ENCODE data around the gene SLC25A45. TPM values are rescaled to one million over a fixed set of nuclear protein-coding genes. Genes with fewer than 3 reads are reported as not detected.

Gene SLC25A45
- polyA plus RNA-seq, 1 donor (not counting 4 experiments of a cell fraction or from before 2014, with no cell fraction given): 0.20 TPM

GRCh38 chr11:65378928-65379638 is 3.4 kb downstream of the SLC25A45 start:
- Histone ChIP-seq H3K4me3 (ENCODE audit: control insufficient read depth in 2 of 3, extremely low read depth in 1 of 3, insufficient read depth in 2 of 3, low read depth in 1 of 3, low read length in 3 of 3) (no peak overlapping the region), H3K9me1 (ENCODE audit: control insufficient read depth, extremely low read depth, insufficient read depth, low read length) (no peaks in the 10 kb centered on the region), H3K4me1 (ENCODE audit: control insufficient read depth, extremely low read depth, insufficient read depth, low read length) (peaks cover 24% of the 10 kb centered on the region), H3K9me3 (ENCODE audit: control insufficient read depth, low read depth, low read length) (no peaks in the 10 kb centered on the region), H3K79me2 (ENCODE audit: control insufficient read depth, insufficient read depth, low read length) (no peaks in the 10 kb centered on the region), H3K4me2 (ENCODE audit: control insufficient read depth, extremely low read depth, insufficient read depth, low read depth, low read length) (no peak overlapping the region), H3K36me3 (ENCODE audit: control insufficient read depth in 2 of 2, extremely low read depth in 1 of 2, insufficient read depth in 2 of 2, low read length in 2 of 2) (no peaks in the 10 kb centered on the region), H3K27ac (ENCODE audit: control insufficient read depth, insufficient read depth, low read length) (no peak overlapping the region), H4K20me1 (ENCODE audit: control insufficient read depth, extremely low read depth, insufficient read depth, low read length) (no peaks in the 10 kb centered on the region), H3K9ac (ENCODE audit: control insufficient read depth, extremely low read depth, insufficient read depth, low read length) (no peak overlapping the region), H3K27me3 (ENCODE audit: control insufficient read depth, extremely low read depth, insufficient read depth, low read length) (no peaks in the 10 kb centered on the region), H2AFZ (ENCODE audit: control insufficient read depth, low read length) (no peak overlapping the region)
- no peak for FAIRE-seq
- dilution Hi-C loops (cut with MboI; ENCODE audit: extremely low pct_ligation_motif_present, low sequenced_read_pairs): no loop called here
- no peak for DNase-seq (ENCODE audit: low read depth, low spot score)
- TF ChIP-seq, protein P1, sequence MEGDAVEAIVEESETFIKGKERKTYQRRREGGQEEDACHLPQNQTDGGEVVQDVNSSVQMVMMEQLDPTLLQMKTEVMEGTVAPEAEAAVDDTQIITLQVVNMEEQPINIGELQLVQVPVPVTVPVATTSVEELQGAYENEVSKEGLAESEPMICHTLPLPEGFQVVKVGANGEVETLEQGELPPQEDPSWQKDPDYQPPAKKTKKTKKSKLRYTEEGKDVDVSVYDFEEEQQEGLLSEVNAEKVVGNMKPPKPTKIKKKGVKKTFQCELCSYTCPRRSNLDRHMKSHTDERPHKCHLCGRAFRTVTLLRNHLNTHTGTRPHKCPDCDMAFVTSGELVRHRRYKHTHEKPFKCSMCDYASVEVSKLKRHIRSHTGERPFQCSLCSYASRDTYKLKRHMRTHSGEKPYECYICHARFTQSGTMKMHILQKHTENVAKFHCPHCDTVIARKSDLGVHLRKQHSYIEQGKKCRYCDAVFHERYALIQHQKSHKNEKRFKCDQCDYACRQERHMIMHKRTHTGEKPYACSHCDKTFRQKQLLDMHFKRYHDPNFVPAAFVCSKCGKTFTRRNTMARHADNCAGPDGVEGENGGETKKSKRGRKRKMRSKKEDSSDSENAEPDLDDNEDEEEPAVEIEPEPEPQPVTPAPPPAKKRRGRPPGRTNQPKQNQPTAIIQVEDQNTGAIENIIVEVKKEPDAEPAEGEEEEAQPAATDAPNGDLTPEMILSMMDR (optimal IDR thresholded peaks at IDR 0.05 in 1 of 3, IDR thresholded peaks at IDR 0.05 in 1 of 3, conservative IDR thresholded peaks at IDR 0.05 in 1 of 3; ENCODE audit: extremely low read depth in 1 of 3, insufficient read depth in 2 of 3, low read length in 3 of 3): no peak
- no peak for TF ChIP-seq EZH2 (IDR thresholded peaks at IDR 0.05; ENCODE audit: low read length)

DNA sequence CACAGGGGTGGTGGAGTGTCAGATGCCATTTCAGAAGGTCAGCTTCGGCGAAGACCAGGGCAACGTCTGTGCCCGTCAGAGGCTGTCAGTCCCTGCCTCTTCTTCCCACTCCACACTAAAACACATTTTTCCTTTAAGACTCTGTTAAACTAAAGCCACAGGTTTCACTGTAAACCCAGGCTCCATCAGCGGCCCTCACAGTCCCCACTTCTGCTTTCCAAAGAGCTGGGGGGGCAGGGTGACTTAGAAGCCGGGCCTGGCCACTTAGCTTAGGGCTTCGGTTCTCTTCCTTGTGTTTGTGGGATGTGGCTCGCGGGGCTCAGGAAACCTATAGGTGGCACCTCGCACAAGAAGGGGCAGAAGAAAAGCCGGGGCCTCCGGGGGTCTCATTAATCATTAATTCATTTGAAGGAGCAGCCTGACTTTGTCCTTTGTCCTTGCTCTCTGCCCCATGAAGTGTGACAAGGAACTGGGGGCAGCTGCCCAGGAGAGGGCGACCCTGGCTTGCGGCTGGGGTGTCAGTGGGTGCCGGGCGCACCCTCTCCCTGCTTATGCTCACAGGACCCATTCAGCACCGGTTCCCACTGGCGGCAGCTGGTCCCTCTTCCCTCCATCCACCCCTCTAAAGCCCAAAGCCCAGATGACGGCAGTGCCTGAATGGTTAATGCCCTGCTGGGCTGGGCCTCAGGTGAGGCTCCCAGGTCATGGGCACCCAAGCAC is 4.1 kb downstream of the SLC25A45 start:
- no peak for DNase-seq (ENCODE audit: low read depth, low spot score)
- no peaks in the 10 kb centered on the region for H3K9me3 ChIP-seq (ENCODE audit: control insufficient read depth, low read depth, low read length)
- no peak overlapping the region for H3K4me3 ChIP-seq (ENCODE audit: control insufficient read depth in 2 of 3, extremely low read depth in 1 of 3, insufficient read depth in 2 of 3, low read depth in 1 of 3, low read length in 3 of 3)
- no peak overlapping the region for H3K27ac ChIP-seq (ENCODE audit: control insufficient read depth, insufficient read depth, low read length)
- H3K36me3 ChIP-seq (ENCODE audit: control insufficient read depth in 2 of 2, extremely low read depth in 1 of 2, insufficient read depth in 2 of 2, low read length in 2 of 2): no peaks in the 10 kb centered on the region
- H3K4me2 ChIP-seq (ENCODE audit: control insufficient read depth, extremely low read depth, insufficient read depth, low read depth, low read length): no peak overlapping the region
- dilution Hi-C loops (cut with MboI; ENCODE audit: extremely low pct_ligation_motif_present, low sequenced_read_pairs): no loop called here
- FAIRE-seq: no peak
- TF ChIP-seq EZH2 (IDR thresholded peaks at IDR 0.05; ENCODE audit: low read length): no peak
- TF ChIP-seq, protein P1 (optimal IDR thresholded peaks at IDR 0.05 in 1 of 3, IDR thresholded peaks at IDR 0.05 in 1 of 3, conservative IDR thresholded peaks at IDR 0.05 in 1 of 3; ENCODE audit: extremely low read depth in 1 of 3, insufficient read depth in 2 of 3, low read length in 3 of 3): peak in 1 of 3 experiments; percentile 38
- no peaks in the 10 kb centered on the region for H3K79me2 ChIP-seq (ENCODE audit: control insufficient read depth, insufficient read depth, low read length)
- no peaks in the 10 kb centered on the region for H4K20me1 ChIP-seq (ENCODE audit: control insufficient read depth, extremely low read depth, insufficient read depth, low read length)
- H3K27me3 ChIP-seq (ENCODE audit: control insufficient read depth, extremely low read depth, insufficient read depth, low read length): no peaks in the 10 kb centered on the region
- H2AFZ ChIP-seq (ENCODE audit: control insufficient read depth, low read length): no peak overlapping the region
- no peak overlapping the region for H3K9ac ChIP-seq (ENCODE audit: control insufficient read depth, extremely low read depth, insufficient read depth, low read length)
- peaks cover 17% of the 10 kb centered on the region for H3K4me1 ChIP-seq (ENCODE audit: control insufficient read depth, extremely low read depth, insufficient read depth, low read length)
- H3K9me1 ChIP-seq (ENCODE audit: control insufficient read depth, extremely low read depth, insufficient read depth, low read length): no peaks in the 10 kb centered on the region

Measured in keratinocyte (primary cell).